ENCODE measurements around the gene GBX2. TPM values are rescaled to one million over a fixed set of nuclear protein-coding genes. Genes with fewer than 3 reads are reported as not detected.

The GBX2 gene
- total RNA-seq, 1 donor from 2014 or later: not detected

DNA sequence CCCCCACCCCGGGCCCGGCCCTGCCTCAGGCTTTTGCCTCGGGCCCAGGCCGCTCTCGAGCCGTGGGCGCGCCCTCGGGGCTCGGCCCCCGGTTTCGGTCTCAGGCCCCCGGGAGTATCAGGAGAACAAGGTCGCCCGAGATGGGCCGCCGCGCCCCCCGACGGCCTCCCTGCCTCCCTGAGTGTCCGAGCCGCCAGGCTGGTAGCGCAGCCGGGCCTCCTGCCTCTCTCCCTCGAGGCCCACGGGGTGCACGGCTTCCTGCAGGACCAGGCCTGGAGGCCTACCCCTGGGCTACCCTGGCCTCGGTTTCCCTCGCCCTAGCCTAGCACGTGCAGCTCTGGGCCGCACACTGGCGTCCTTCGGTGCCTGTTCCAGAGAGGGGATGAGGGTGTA is 8.4 kb downstream of the GBX2 start:
- Histone ChIP-seq H3K9me3 (replicated peaks) (no peaks in the 10 kb centered on the region), H3K27ac (replicated peaks) (no peak overlapping the region), H3K4me1 (peaks cover 18% of the 10 kb centered on the region), H3K4me3 (no peak overlapping the region), H3K36me3 (no peaks in the 10 kb centered on the region), H3K27me3 (ENCODE audit: low read depth) (peaks cover 94% of the 10 kb centered on the region)
- TF ChIP-seq, protein P1, sequence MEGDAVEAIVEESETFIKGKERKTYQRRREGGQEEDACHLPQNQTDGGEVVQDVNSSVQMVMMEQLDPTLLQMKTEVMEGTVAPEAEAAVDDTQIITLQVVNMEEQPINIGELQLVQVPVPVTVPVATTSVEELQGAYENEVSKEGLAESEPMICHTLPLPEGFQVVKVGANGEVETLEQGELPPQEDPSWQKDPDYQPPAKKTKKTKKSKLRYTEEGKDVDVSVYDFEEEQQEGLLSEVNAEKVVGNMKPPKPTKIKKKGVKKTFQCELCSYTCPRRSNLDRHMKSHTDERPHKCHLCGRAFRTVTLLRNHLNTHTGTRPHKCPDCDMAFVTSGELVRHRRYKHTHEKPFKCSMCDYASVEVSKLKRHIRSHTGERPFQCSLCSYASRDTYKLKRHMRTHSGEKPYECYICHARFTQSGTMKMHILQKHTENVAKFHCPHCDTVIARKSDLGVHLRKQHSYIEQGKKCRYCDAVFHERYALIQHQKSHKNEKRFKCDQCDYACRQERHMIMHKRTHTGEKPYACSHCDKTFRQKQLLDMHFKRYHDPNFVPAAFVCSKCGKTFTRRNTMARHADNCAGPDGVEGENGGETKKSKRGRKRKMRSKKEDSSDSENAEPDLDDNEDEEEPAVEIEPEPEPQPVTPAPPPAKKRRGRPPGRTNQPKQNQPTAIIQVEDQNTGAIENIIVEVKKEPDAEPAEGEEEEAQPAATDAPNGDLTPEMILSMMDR (IDR thresholded peaks at IDR 0.05; ENCODE audit: borderline replicate concordance): no peak
- intact Hi-C loops (cut with micrococcal nuclease): no loop called here
- DNase-seq: no peak

DNA sequence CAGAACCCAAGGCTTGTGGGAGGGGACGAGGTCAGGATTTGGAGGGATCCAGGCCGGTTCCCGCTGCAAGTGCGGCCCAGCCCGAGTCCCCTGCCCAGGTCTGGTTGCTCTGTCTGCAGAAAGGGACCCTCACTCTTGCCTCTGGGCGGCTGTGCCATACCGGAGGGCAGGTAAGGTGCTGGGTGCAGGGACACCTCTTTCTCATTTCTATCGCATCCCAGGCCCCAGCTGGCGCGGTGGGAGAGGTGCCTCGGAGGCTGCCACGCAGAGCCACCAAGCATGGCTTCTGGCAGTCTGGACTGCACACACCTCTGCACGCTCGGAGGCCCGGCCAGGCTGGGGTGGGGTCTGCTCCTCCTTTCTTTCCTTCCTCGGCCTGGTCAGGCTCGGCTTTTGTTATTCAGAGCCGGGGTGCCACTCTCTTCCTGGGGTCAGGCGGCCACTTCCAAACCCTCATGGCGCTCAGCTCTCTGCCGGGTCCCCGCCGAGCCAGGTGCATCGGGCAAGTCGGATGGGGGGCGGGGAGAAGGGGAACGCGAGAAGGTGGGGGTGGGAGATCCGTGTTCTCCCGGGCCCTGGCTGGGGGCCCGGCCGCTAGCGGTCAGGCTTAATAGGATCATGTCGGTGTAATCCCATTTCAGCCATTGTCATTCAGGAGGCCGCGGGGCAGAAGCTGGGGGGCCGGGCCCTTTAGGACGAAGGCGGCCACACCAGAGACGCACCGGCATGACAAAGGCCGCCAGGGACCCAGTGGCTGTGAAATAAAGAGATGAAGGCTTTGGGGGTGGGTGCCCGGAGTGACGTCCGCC is 9.0 kb downstream of the GBX2 start:
- TF ChIP-seq, protein P1 (IDR thresholded peaks at IDR 0.05; ENCODE audit: borderline replicate concordance): no peak
- Histone ChIP-seq H3K27me3 (ENCODE audit: low read depth) (peaks cover 93% of the 10 kb centered on the region), H3K36me3 (no peaks in the 10 kb centered on the region), H3K4me1 (peaks cover 12% of the 10 kb centered on the region), H3K4me3 (no peak overlapping the region), H3K27ac (replicated peaks) (no peak overlapping the region), H3K9me3 (replicated peaks) (no peaks in the 10 kb centered on the region)
- DNase-seq: no peak
- intact Hi-C loops (cut with micrococcal nuclease): no loop called here

DNA sequence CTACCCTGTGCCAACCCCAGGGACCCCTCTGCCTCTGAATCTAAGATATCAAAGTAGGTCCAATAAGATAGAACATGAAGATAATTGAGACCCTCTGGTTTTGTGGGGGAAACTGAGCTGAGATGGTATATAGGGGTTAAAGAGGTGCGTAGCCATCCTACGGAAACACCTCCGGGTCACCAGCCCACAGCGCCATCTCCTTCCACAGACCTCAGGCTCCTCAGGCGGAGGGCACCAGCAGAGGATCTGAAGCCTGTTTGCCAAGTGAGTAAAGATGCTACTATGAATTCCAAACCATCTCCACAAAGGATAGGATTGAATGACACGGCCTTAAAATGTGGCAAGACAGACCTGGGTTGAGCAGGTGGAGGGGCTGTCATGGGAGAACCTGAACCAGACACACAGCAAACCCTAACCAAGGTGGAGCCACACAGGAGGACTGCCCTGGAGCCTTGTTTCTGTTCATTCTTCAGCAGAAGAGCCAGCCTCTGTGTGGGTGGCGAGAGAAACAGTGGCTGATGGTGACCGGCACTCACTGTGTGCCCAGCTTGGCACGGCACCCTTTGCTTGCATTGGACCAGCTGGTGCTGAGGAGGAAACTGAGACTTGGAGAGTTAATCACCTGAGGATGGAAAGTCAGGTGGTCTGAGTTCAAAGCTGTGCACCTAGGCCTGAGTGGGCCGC is 10.2 kb downstream of the GBX2 start:
- no peaks in the 10 kb centered on the region for H3K36me3 ChIP-seq
- no peaks in the 10 kb centered on the region for H3K4me1 ChIP-seq
- H3K27me3 ChIP-seq (ENCODE audit: low read depth): peaks cover 93% of the 10 kb centered on the region
- intact Hi-C loops (cut with micrococcal nuclease): no loop called here
- H3K27ac ChIP-seq (replicated peaks): no peak overlapping the region
- no peak for DNase-seq
- H3K9me3 ChIP-seq (replicated peaks): peaks cover 7% of the 10 kb centered on the region
- H3K4me3 ChIP-seq: no peak overlapping the region
- TF ChIP-seq, protein P1 (IDR thresholded peaks at IDR 0.05; ENCODE audit: borderline replicate concordance): no peak

DNA sequence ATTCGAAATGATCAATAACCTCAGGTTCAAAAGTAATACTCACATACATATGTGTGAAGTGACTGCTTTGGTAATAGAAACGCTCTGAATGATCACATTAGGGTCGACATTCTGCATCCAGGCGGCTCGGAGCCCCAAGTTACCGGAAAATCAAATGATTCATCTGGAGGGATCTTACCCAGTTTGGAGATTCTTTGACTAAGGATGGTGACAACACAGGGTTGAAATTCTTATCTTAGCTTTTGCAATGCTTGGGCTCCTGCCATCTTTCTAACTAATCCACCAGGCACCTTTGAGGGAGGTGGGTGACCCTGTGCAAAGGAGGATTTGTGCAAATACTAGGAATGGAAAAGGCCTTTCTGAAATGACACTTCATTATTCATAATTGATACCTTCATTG is 10.8 kb downstream of the GBX2 start:
- Histone ChIP-seq H3K27me3 (ENCODE audit: low read depth) (peaks cover 91% of the 10 kb centered on the region), H3K27ac (replicated peaks) (no peak overlapping the region), H3K9me3 (replicated peaks) (peaks cover 13% of the 10 kb centered on the region), H3K4me1 (no peaks in the 10 kb centered on the region), H3K4me3 (no peak overlapping the region), H3K36me3 (no peaks in the 10 kb centered on the region)
- DNase-seq: no peak
- intact Hi-C loops (cut with micrococcal nuclease): no loop called here
- TF ChIP-seq, protein P1 (IDR thresholded peaks at IDR 0.05; ENCODE audit: borderline replicate concordance): no peak

DNA sequence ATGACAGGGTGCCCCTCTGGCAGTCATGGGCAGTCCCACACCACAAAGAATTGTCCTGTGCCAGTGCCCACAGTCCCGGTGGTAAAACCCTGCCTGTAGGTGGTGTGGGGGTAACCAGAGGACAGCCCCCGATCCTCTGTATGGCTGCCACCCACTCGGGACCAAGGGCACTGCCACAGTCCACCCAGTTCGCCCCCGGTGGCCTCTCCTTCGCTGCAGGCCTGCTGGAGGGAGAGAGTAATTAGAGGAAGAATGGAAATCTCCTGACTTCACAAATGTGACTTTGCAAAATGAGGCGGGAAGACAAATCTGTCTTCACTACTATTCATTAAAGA is 11.4 kb downstream of the GBX2 start:
- Histone ChIP-seq H3K4me3 (no peak overlapping the region), H3K4me1 (no peaks in the 10 kb centered on the region), H3K27me3 (ENCODE audit: low read depth) (peaks cover 91% of the 10 kb centered on the region), H3K36me3 (no peaks in the 10 kb centered on the region), H3K9me3 (replicated peaks) (peaks cover 18% of the 10 kb centered on the region), H3K27ac (replicated peaks) (no peak overlapping the region)
- TF ChIP-seq, protein P1 (IDR thresholded peaks at IDR 0.05; ENCODE audit: borderline replicate concordance): no peak
- no peak for DNase-seq
- intact Hi-C loops (cut with micrococcal nuclease): no loop called here

All from left ventricle myocardium inferior (tissue), 1 donor.